GM19395 (cell line): ENCODE results near the gene PAWR.
"Not testable (repeated sequence)": the region's sequence is repeated elsewhere in the genome, so short reads cannot be mapped to it uniquely, and the experiment has no call there.

Experiments
- ATAC-seq: cut with Tn5 transposase; IDR thresholded peaks from one replicate; pipeline ENCODE4 v1.9.1; 2021; ENCODE audit warnings: mild to moderate bottlenecking, moderate library complexity; ENCODE audit not compliant: unreplicated experiment

Gene PAWR

GRCh38 chr12:79687711-79688260, 3.0 kb downstream of the PAWR start:
- ATAC-seq = no peak

- no peak for ATAC-seq
Observed at GRCh38 chr12:79686171-79686570, 4.6 kb downstream of the PAWR start.

DNA sequence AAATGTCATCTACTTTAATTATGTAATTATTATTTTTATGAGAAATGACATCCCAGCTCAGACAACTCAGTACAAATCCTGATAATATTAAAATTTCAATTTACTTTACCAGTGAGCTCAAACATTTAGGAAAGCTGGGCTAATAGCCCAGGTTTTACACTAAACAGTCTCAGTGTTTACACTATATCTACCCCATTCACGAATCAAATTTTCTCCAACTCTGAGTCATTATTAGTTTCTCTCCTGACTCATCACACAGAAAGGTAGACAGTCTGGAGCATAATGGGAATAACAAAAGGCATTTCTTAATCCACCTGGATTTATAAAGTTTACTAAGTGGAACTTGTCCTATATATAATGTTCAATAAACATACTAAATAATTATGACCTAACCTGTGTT, 5.7 kb downstream of the PAWR start:
- ATAC-seq = no peak

- ATAC-seq = not testable (repeated sequence)
Observed at GRCh38 chr12:79684338-79684737, 6.4 kb downstream of the PAWR start.

GRCh38 chr12:79682593-79682992, 8.2 kb downstream of the PAWR start:
- no peak for ATAC-seq

GRCh38 chr12:79681008-79681590, 9.7 kb downstream of the PAWR start:
- no peak for ATAC-seq

DNA sequence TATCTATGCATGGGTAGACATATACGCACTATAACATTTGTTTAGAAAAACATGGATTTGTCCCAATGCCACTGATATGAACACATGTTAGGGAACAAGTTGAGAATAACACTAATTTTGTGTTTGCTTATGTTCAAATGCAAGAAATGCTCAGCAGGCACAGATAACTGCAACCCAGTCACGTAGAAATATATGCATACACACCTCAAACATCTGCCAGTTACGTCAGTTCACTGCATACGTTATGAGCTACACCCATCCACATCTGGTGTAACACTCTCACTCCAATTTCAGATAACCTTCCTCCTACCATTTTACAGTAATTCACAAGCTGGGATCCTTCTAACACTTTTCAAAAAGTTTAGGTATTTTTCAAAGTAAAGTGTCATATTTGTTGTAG, 10.7 kb downstream of the PAWR start:
- ATAC-seq = no peak

- no peak for ATAC-seq
Observed at GRCh38 chr12:79678306-79678705, 12.5 kb downstream of the PAWR start.

- ATAC-seq = no peak
Observed at GRCh38 chr12:79677672-79678071, 13.1 kb downstream of the PAWR start.

DNA sequence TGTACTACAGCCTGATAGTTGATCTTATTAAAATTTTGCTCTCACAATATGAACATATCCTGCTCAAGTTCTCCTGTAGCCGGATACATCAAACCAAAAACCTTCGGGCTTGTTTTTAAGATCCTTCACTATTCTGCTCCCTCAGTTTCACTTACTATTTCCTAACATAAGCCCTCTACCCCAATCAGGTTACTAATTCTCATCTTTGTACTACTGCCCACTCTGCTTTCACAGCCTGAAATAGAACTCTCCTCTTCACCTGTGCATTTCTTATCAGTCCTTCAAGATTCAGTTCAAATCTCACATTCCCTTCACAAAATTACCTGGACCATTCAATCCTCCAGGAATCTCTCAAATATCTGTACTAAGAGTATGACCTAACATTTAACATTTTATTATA, 14.2 kb downstream of the PAWR start:
- no peak for ATAC-seq

GRCh38 chr12:79674629-79675028, 16.1 kb downstream of the PAWR start:
- no peak for ATAC-seq

GRCh38 chr12:79673354-79673753, 17.4 kb downstream of the PAWR start:
- no peak for ATAC-seq

GRCh38 chr12:79668113-79668512, 22.7 kb downstream of the PAWR start:
- no peak for ATAC-seq

DNA sequence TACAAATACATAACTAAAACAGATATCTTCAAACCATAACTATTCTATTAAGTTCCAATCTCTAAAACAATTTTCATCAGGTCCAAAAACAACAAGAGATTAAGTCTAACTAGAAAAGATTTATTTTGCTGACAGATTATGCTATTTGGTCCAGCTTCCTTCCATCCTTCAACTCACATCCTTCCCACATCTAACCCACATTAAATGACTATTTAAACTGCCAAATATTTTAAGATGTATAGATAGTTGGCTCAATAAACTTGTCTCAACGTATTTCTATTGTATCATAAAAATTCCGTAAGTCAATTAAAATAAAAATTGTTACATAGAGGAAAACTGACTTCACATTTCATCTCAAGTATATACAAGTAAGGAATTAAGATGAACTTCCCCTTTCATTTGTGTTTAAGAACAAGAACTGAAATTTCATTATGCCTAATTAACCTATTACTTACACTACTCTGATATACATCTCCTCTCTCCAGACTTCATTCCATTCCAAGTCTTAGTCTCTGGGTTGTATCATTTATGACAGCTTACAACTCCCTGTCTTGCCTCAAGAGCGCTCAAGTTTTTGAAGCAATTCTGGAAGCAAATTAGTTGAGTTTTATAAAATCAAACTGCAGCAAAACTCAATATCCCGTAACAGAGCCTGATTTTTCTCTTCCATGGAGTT, 25.4 kb downstream of the PAWR start:
- ATAC-seq = no peak

GRCh38 chr12:79664518-79664917, 26.2 kb downstream of the PAWR start:
- ATAC-seq = no peak

DNA sequence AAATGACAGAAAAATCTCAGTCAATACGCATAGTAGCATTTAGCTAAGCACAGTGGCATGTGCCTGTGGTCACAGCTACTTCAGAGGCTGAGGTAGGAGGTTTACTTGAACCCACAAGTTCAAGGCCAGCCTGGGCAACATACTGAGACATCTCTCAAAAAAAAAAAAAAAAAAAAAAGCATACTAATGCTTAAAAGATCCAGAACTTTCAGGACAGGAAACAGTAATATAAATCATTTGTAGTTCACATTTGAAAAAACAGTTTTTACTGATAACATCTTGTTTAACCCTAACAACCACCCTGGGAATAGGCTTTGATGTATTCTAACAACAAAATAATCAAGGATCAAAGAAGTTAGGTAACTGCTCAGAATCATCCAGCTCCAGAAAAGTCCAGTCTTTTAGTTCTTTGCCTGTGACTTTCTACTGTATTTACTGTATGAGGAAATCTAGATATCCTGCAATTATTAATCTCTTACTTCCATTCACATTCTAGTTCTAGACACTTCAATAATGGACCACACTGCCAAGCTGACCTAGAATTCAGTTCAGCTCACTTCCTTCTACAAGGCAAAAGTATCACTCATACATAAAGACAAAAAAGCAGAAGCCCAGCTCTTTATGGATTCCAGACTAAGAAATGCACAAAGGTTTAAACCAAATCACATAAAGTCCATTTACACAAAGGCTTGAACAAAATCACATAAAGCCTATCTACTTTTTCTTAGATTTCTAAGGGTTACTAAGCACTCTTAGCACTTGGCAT, 28.5 kb downstream of the PAWR start:
- peak; percentile 55 for ATAC-seq

- no peak for ATAC-seq
Observed at GRCh38 chr12:79661629-79662028, 29.1 kb downstream of the PAWR start.

GRCh38 chr12:79659961-79660431, 30.8 kb downstream of the PAWR start:
- no peak for ATAC-seq

DNA sequence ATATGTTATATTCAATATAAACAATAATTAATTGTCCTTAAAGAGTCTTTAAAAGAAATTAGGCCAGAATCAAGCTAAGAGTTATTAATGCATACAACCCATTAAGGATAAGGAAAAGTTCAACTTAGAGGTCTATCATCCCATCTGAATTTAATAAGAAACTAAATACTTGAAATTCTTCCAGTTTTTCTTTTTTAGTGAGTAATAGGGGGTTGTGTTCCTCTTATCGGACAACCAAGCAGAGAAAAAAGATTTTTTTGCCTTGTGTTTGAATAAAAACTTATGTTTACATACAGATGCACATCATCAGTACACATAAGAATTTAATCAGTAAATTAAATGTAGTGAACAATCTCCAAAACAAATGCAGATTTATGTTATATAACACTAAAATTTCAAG, 32.5 kb downstream of the PAWR start:
- ATAC-seq = no peak

GRCh38 chr12:79657136-79657535, 33.6 kb downstream of the PAWR start:
- ATAC-seq = no peak

GRCh38 chr12:79655036-79655435, 35.7 kb downstream of the PAWR start:
- no peak for ATAC-seq

GRCh38 chr12:79652521-79652920, 38.2 kb downstream of the PAWR start:
- no peak for ATAC-seq
